Neutrophil (primary cell): ENCODE measurements around the gene RAMP3.

Source experiments
- H3K27ac ChIP-seq: fragments of 200-600 bp; sonication (generic); 2 replicates; pipeline ENCODE4 v1.5.1; 2016; ENCODE audit warnings: mild to moderate bottlenecking, moderate library complexity
- H3K27me3 ChIP-seq: fragments of 200-600 bp; sonication (generic); 2 replicates; pipeline ENCODE4 v1.6.0; 2016; ENCODE audit warnings: mild to moderate bottlenecking
- H3K36me3 ChIP-seq: fragments of 200-600 bp; sonication (generic); 2 replicates; pipeline ENCODE4 v1.5.1; 2017
- H3K4me1 ChIP-seq, 2 experiments: fragments of 200-600 bp in 1 of 2; sonication (generic) in 1 of 2; 1 replicate in 1 of 2; 2 replicates in 1 of 2; pipeline versions ENCODE4 v1.5.1 to v1.6.1; 2013 to 2016; ENCODE audit warnings: low read depth in 1 of 2, low read length in 1 of 2, mild to moderate bottlenecking in 1 of 2, moderate library complexity in 1 of 2; ENCODE audit not compliant: control insufficient read depth in 1 of 2, insufficient read depth in 1 of 2
- H3K4me3 ChIP-seq, 2 experiments: fragments of 200-600 bp in 1 of 2; sonication (generic) in 1 of 2; 1 replicate in 1 of 2; 2 replicates in 1 of 2; pipeline ENCODE4 v1.5.1; 2013 to 2016; ENCODE audit warnings: low read depth in 1 of 2, low read length in 1 of 2, mild to moderate bottlenecking in 1 of 2, moderate library complexity in 1 of 2
- H3K9me3 ChIP-seq: fragments of 200-600 bp; sonication (generic); 2 replicates; pipeline ENCODE4 v1.5.1; 2016
- CTCF ChIP-seq: fragments of 200-600 bp; sonication (generic); IDR thresholded peaks from 2 replicates; pipeline ENCODE4 v1.5.1; 2016; ENCODE audit warnings: antibody characterized with exemption

RAMP3 gene

GRCh38 chr7:45230611-45231165 is 73.1 kb downstream of the RAMP3 start:
- TF ChIP-seq CTCF = no peak
- Histone ChIP-seq H3K36me3 (no peaks in the 10 kb centered on the region), H3K27me3 (peaks cover 76% of the 10 kb centered on the region), H3K9me3 (no peaks in the 10 kb centered on the region), H3K4me3 (no peak overlapping the region), H3K27ac (no peak overlapping the region), H3K4me1 (no peaks in the 10 kb centered on the region)

GRCh38 chr7:45233249-45233775 is 75.7 kb downstream of the RAMP3 start:
- Histone ChIP-seq H3K27ac (no peak overlapping the region), H3K27me3 (peaks cover 95% of the 10 kb centered on the region), H3K4me3 (no peak overlapping the region), H3K4me1 (no peaks in the 10 kb centered on the region), H3K9me3 (no peaks in the 10 kb centered on the region), H3K36me3 (no peaks in the 10 kb centered on the region)
- no peak for TF ChIP-seq CTCF
